Aorta (tissue), 5 donors: Measurements from ENCODE around the gene PCDHB15. TPM values are rescaled to one million over a fixed set of nuclear protein-coding genes. Genes with fewer than 3 reads are reported as not detected.

ENCODE experiments used
- ATAC-seq: fragments of 200-7000 bp; cut with Tn5 transposase; one replicate; pipeline ENCODE4 v1.9.1; 2022; ENCODE audit warnings: moderate library complexity; ENCODE audit not compliant: low FRiP score
- DNase-seq, 2 donors: peaks; one replicate each; pipeline ENCODE4 v3.0.0-alpha.2; 2020
- H3K27ac ChIP-seq, 2 donors: one replicate each; pipeline ENCODE4 v1.5.1; 2013; ENCODE audit warnings: low read length in 2 of 2, mild to moderate bottlenecking in 2 of 2, moderate library complexity in 2 of 2, control low read depth in 1 of 2, inconsistent platforms in 1 of 2, low read depth in 1 of 2
- H3K27me3 ChIP-seq, 2 donors: one replicate each; pipeline ENCODE4 v1.6.1; 2013; ENCODE audit warnings: control low read depth in 1 of 2, low read length in 1 of 2, mild to moderate bottlenecking in 1 of 2, moderate library complexity in 1 of 2; ENCODE audit not compliant: insufficient read depth in 2 of 2, control insufficient read depth in 1 of 2
- H3K36me3 ChIP-seq, 2 donors: one replicate each; pipeline ENCODE4 v1.6.1; 2013; ENCODE audit warnings: control low read depth in 1 of 2, low read length in 1 of 2, mild to moderate bottlenecking in 1 of 2; ENCODE audit not compliant: insufficient read depth in 2 of 2, control insufficient read depth in 1 of 2
- H3K4me1 ChIP-seq, 2 donors: one replicate each; pipeline ENCODE4 v1.6.1; 2013; ENCODE audit warnings: low read length in 2 of 2, control low read depth in 1 of 2, mild to moderate bottlenecking in 1 of 2, moderate library complexity in 1 of 2; ENCODE audit not compliant: insufficient read depth in 2 of 2, control insufficient read depth in 1 of 2
- H3K4me3 ChIP-seq, 2 donors: one replicate each; pipeline ENCODE4 v1.5.1; 2013; ENCODE audit warnings: low read length in 2 of 2, control low read depth in 1 of 2, mild to moderate bottlenecking in 1 of 2
- H3K9me3 ChIP-seq: one replicate; pipeline ENCODE4 v1.6.1; 2013; ENCODE audit warnings: mild to moderate bottlenecking, low read length; ENCODE audit not compliant: control insufficient read depth
- WGBS, 2 donors: extraction: QIAGEN DNeasy Blood & Tissue Kit; methylation state at CpG; one replicate each; pipeline ENCODE4 v1.1.7; 2013; 5-methylcytosine and 5-hydroxymethylcytosine counted together
- intact Hi-C, 2 donors: fragments of 100-400 bp; cut with DNase I; formaldehyde crosslinking; loops; one replicate each; pipeline versions ENCODE4 v1.14.2 to v1.15.0; 2022
- polyA plus RNA-seq, 2 donors: library from polyadenylated mRNA; stranded (reverse); fragments of 200-250 nt; gene quantifications; one replicate each; pipeline ENCODE4 v1.2.3, GENCODE V29; 2013
- total RNA-seq, 2 donors: library from RNA; stranded (reverse); fragmentation: NEBNext Ultra II Directional; extraction: Animal tissue kit (Norgen Biotek cat#: 25700); gene quantifications; one replicate each; pipeline ENCODE4 v1.2.1, GENCODE V29; 2021
- donor health status: healthy with polysubstance abuse.
- donor health status: Bipolar disorder and iron deficiency.
- donor health status: DM: no; HTN: no; CAD: no.
- donor health status: DM: no; HTN: no; CAD: no.
- donor health status: DM: yes; HTN: yes; CAD: no.

PCDHB15 gene
- total and polyA plus RNA-seq, 4 donors, result 4.4 to 12.1 (median 9.8) TPM

GRCh38 chr5:141260458-141261237 lies 15.5 kb downstream of the PCDHB15 start:
- no peak for DNase-seq
- Histone ChIP-seq H3K27me3 (no peaks in the 10 kb centered on the region), H3K9me3 (peaks cover 13% of the 10 kb centered on the region), H3K4me3 (peak overlapping the region in 1 of 2 donors; percentile 15), H3K4me1 (no peaks in the 10 kb centered on the region), H3K27ac (no peak overlapping the region), H3K36me3 (no peaks in the 10 kb centered on the region)
- WGBS, 2 donors, result 65 to 71% methylated on average over 5 of the region's 5 CpGs
- ATAC-seq, result no peak
- intact Hi-C loops, result no loop called here

- no peaks in the 10 kb centered on the region for H3K4me1 ChIP-seq
- H3K27ac ChIP-seq, result no peak overlapping the region
- intact Hi-C loops, result no loop called here
- no peak overlapping the region for H3K4me3 ChIP-seq
- ATAC-seq, result no peak
- peaks cover 14% of the 10 kb centered on the region for H3K9me3 ChIP-seq
- H3K27me3 ChIP-seq, result no peaks in the 10 kb centered on the region
- WGBS, 2 donors, result 64 to 75% methylated on average over 1 of the region's 1 CpG
- DNase-seq, result no peak
- no peaks in the 10 kb centered on the region for H3K36me3 ChIP-seq
Observed at GRCh38 chr5:141261238-141261546, 16.0 kb downstream of the PCDHB15 start.

- Histone ChIP-seq H3K9me3 (peaks cover 29% of the 10 kb centered on the region), H3K4me3 (no peak overlapping the region), H3K4me1 (no peaks in the 10 kb centered on the region), H3K27me3 (no peaks in the 10 kb centered on the region), H3K27ac (no peak overlapping the region), H3K36me3 (peaks cover 0 to 2% of the 10 kb centered on the region in 2 donors)
- ATAC-seq, result no peak
- 94 to 96% methylated on average over 4 of the region's 4 CpGs for WGBS, 2 donors
- intact Hi-C loops, result no loop called here
- DNase-seq, result no peak
Observed at GRCh38 chr5:141269195-141269594, 24.0 kb downstream of the PCDHB15 start.

GRCh38 chr5:141272906-141273305 lies 27.7 kb downstream of the PCDHB15 start:
- Histone ChIP-seq H3K27ac (no peak overlapping the region), H3K27me3 (no peaks in the 10 kb centered on the region), H3K9me3 (peaks cover 29% of the 10 kb centered on the region), H3K4me1 (no peaks in the 10 kb centered on the region), H3K36me3 (peaks cover 0 to 2% of the 10 kb centered on the region in 2 donors), H3K4me3 (no peak overlapping the region)
- DNase-seq, result no peak
- intact Hi-C loops, result no loop called here
- WGBS, 2 donors, result 43 to 53% methylated on average over 3 of the region's 3 CpGs
- ATAC-seq, result no peak

- no peaks in the 10 kb centered on the region for H3K4me1 ChIP-seq
- WGBS, 2 donors, result 41 to 42% methylated on average over 4 of the region's 4 CpGs
- DNase-seq (no peak), ATAC-seq (no peak)
- intact Hi-C loops, result no loop called here
- H3K4me3 ChIP-seq, result no peak overlapping the region
- peaks cover 20% of the 10 kb centered on the region for H3K9me3 ChIP-seq
- no peaks in the 10 kb centered on the region for H3K27me3 ChIP-seq
- no peak overlapping the region for H3K27ac ChIP-seq
- peaks cover 0 to 2% of the 10 kb centered on the region in 2 donors for H3K36me3 ChIP-seq
Observed at GRCh38 chr5:141298376-141298775, 53.2 kb downstream of the PCDHB15 start.

Other genes with a start within 250 kb of the PCDHB15 start
Only the 30 nearest of the 39 such genes appear.
- 1 to 10 TPM; 3.1 to 4.1 TPM for gene PCDHB2, start 150.8 kb upstream of the PCDHB15 start, total RNA-seq
- 1 to 10 TPM in 1 of 2 donors, under 1 TPM in 1; 0.50 to 2.6 TPM for gene PCDHB2, start 150.8 kb upstream of the PCDHB15 start, polyA plus RNA-seq
- 1 to 10 TPM; 2.0 to 2.9 TPM for gene PCDHB3, start 144.9 kb upstream of the PCDHB15 start, total RNA-seq
- 1 to 10 TPM in 1 of 2 donors, under 1 TPM in 1; 0.25 to 1.2 TPM for gene PCDHB3, start 144.9 kb upstream of the PCDHB15 start, polyA plus RNA-seq
- 1 to 10 TPM; 6.2 to 9.1 TPM for gene PCDHB4, start 123.6 kb upstream of the PCDHB15 start, total RNA-seq
- 1 to 10 TPM in 1 of 2 donors, under 1 TPM in 1; 0.88 to 5.8 TPM for gene PCDHB4, start 123.6 kb upstream of the PCDHB15 start, polyA plus RNA-seq
- 1 to 10 TPM; 4.1 to 4.2 TPM for gene PCDHB5, start 110.2 kb upstream of the PCDHB15 start, total RNA-seq
- gene PCDHB5, start 110.2 kb upstream of the PCDHB15 start, polyA plus RNA-seq, result 1 to 10 TPM in 1 of 2 donors, under 1 TPM in 1; 0.63 to 3.0 TPM
- gene PCDHB6, start 95.3 kb upstream of the PCDHB15 start, total RNA-seq, result 1 to 10 TPM; 1.9 to 2.7 TPM
- gene PCDHB6, start 95.3 kb upstream of the PCDHB15 start, polyA plus RNA-seq, result 1 to 10 TPM in 1 of 2 donors, under 1 TPM in 1; 0.63 to 2.6 TPM
- 1 to 10 TPM; 5.0 to 6.7 TPM for gene PCDHB7, start 72.8 kb upstream of the PCDHB15 start, total RNA-seq
- gene PCDHB7, start 72.8 kb upstream of the PCDHB15 start, polyA plus RNA-seq, result 1 to 10 TPM; 2.3 to 5.5 TPM
- gene PCDHB8, start 67.6 kb upstream of the PCDHB15 start, total RNA-seq, result 1 to 10 TPM; 4.1 to 4.3 TPM
- gene PCDHB8, start 67.6 kb upstream of the PCDHB15 start, polyA plus RNA-seq, result under 1 TPM in 1 of 2 donors, not detected in 1; 0.77 TPM
- gene PCDHB16, start 63.0 kb upstream of the PCDHB15 start, total RNA-seq, result 1 to 10 TPM; 5.1 to 7.4 TPM
- 1 to 10 TPM in 1 of 2 donors, under 1 TPM in 1; 0.63 to 4.8 TPM for gene PCDHB16, start 63.0 kb upstream of the PCDHB15 start, polyA plus RNA-seq
- gene PCDHB9, start 58.2 kb upstream of the PCDHB15 start, total RNA-seq, result 1 to 10 TPM; 3.0 to 3.8 TPM
- 1 to 10 TPM in 1 of 2 donors, under 1 TPM in 1; 0.25 to 2.1 TPM for gene PCDHB9, start 58.2 kb upstream of the PCDHB15 start, polyA plus RNA-seq
- gene PCDHB10, start 53.0 kb upstream of the PCDHB15 start, total RNA-seq, result 1 to 10 TPM; 3.6 to 7.7 TPM
- gene PCDHB10, start 53.0 kb upstream of the PCDHB15 start, polyA plus RNA-seq, result 1 to 10 TPM in 1 of 2 donors, under 1 TPM in 1; 0.25 to 4.5 TPM
- 10 to 100 TPM in 1 of 2 donors, 1 to 10 TPM in 1; 8.1 to 15.3 TPM for gene PCDHB11, start 45.8 kb upstream of the PCDHB15 start, total RNA-seq
- gene PCDHB11, start 45.8 kb upstream of the PCDHB15 start, polyA plus RNA-seq, result 1 to 10 TPM; 2.9 to 4.7 TPM
- gene PCDHB12, start 36.7 kb upstream of the PCDHB15 start, total RNA-seq, result 1 to 10 TPM; 5.7 to 6.7 TPM
- 1 to 10 TPM in 1 of 2 donors, under 1 TPM in 1; 0.75 to 2.9 TPM for gene PCDHB12, start 36.7 kb upstream of the PCDHB15 start, polyA plus RNA-seq
- gene PCDHB13, start 31.5 kb upstream of the PCDHB15 start, total RNA-seq, result 1 to 10 TPM; 4.2 to 6.7 TPM
- gene PCDHB13, start 31.5 kb upstream of the PCDHB15 start, polyA plus RNA-seq, result 1 to 10 TPM in 1 of 2 donors, under 1 TPM in 1; 0.75 to 1.3 TPM
- gene PCDHB14, start 22.1 kb upstream of the PCDHB15 start, total RNA-seq, result 10 to 100 TPM in 1 of 2 donors, 1 to 10 TPM in 1; 7.5 to 10.1 TPM
- 1 to 10 TPM; 1.0 to 5.0 TPM for gene PCDHB14, start 22.1 kb upstream of the PCDHB15 start, polyA plus RNA-seq
- 1 to 10 TPM in 1 of 2 donors, under 1 TPM in 1; 0.69 to 1.1 TPM for gene SLC25A2, start 58.7 kb downstream of the PCDHB15 start, total RNA-seq
- gene SLC25A2, start 58.7 kb downstream of the PCDHB15 start, polyA plus RNA-seq, result not detected
- gene TAF7, start 75.4 kb downstream of the PCDHB15 start, total RNA-seq, result 10 to 100 TPM; 59.8 to 79.1 TPM
- 10 to 100 TPM; 53.5 to 65.3 TPM for gene TAF7, start 75.4 kb downstream of the PCDHB15 start, polyA plus RNA-seq
- 1 to 10 TPM in 1 of 2 donors, under 1 TPM in 1; 0.91 to 1.6 TPM for gene PCDHGA1, start 85.1 kb downstream of the PCDHB15 start, total RNA-seq
- gene PCDHGA1, start 85.1 kb downstream of the PCDHB15 start, polyA plus RNA-seq, result 1 to 10 TPM in 1 of 2 donors, not detected in 1; 1.0 TPM
- 10 to 100 TPM in 1 of 2 donors, 1 to 10 TPM in 1; 6.2 to 10.6 TPM for gene PCDHGA2, start 93.4 kb downstream of the PCDHB15 start, total RNA-seq
- 1 to 10 TPM in 1 of 2 donors, under 1 TPM in 1; 0.75 to 4.2 TPM for gene PCDHGA2, start 93.4 kb downstream of the PCDHB15 start, polyA plus RNA-seq
- gene PCDHGA3, start 98.4 kb downstream of the PCDHB15 start, total RNA-seq, result 1 to 10 TPM; 4.1 to 7.4 TPM
- gene PCDHGA3, start 98.4 kb downstream of the PCDHB15 start, polyA plus RNA-seq, result 1 to 10 TPM in 1 of 2 donors, under 1 TPM in 1; 0.50 to 2.4 TPM
- 1 to 10 TPM; 3.5 to 6.5 TPM for gene PCDHGB1, start 104.7 kb downstream of the PCDHB15 start, total RNA-seq
- gene PCDHGB1, start 104.7 kb downstream of the PCDHB15 start, polyA plus RNA-seq, result under 1 TPM; 0.75 to 0.92 TPM
- 10 to 100 TPM in 1 of 2 donors, 1 to 10 TPM in 1; 7.1 to 10.2 TPM for gene PCDHGA4, start 109.6 kb downstream of the PCDHB15 start, total RNA-seq
- gene PCDHGA4, start 109.6 kb downstream of the PCDHB15 start, polyA plus RNA-seq, result 1 to 10 TPM; 1.3 to 2.0 TPM
- gene PCDHGB2, start 114.6 kb downstream of the PCDHB15 start, total RNA-seq, result 10 to 100 TPM in 1 of 2 donors, 1 to 10 TPM in 1; 6.5 to 11.7 TPM
- 1 to 10 TPM in 1 of 2 donors, under 1 TPM in 1; 0.38 to 1.1 TPM for gene PCDHGB2, start 114.6 kb downstream of the PCDHB15 start, polyA plus RNA-seq
- gene PCDHGA5, start 118.8 kb downstream of the PCDHB15 start, total RNA-seq, result 10 to 100 TPM in 1 of 2 donors, 1 to 10 TPM in 1; 7.5 to 11.5 TPM
- 1 to 10 TPM in 1 of 2 donors, under 1 TPM in 1; 0.25 to 1.4 TPM for gene PCDHGA5, start 118.8 kb downstream of the PCDHB15 start, polyA plus RNA-seq
- 1 to 10 TPM; 7.4 to 9.7 TPM for gene PCDHGB3, start 124.8 kb downstream of the PCDHB15 start, total RNA-seq
- under 1 TPM in 1 of 2 donors, not detected in 1; 0.82 TPM for gene PCDHGB3, start 124.8 kb downstream of the PCDHB15 start, polyA plus RNA-seq
- gene PCDHGA6, start 128.5 kb downstream of the PCDHB15 start, total RNA-seq, result 10 to 100 TPM in 1 of 2 donors, 1 to 10 TPM in 1; 8.8 to 12.0 TPM
- 1 to 10 TPM in 1 of 2 donors, under 1 TPM in 1; 0.38 to 4.0 TPM for gene PCDHGA6, start 128.5 kb downstream of the PCDHB15 start, polyA plus RNA-seq
- gene PCDHGA7, start 137.3 kb downstream of the PCDHB15 start, total RNA-seq, result 1 to 10 TPM; 6.4 to 8.0 TPM
- 1 to 10 TPM in 1 of 2 donors, not detected in 1; 2.1 TPM for gene PCDHGA7, start 137.3 kb downstream of the PCDHB15 start, polyA plus RNA-seq
- 10 to 100 TPM in 1 of 2 donors, 1 to 10 TPM in 1; 7.3 to 10.1 TPM for gene PCDHGB4, start 142.3 kb downstream of the PCDHB15 start, total RNA-seq
- gene PCDHGB4, start 142.3 kb downstream of the PCDHB15 start, polyA plus RNA-seq, result 1 to 10 TPM in 1 of 2 donors, under 1 TPM in 1; 0.50 to 2.7 TPM
- 1 to 10 TPM; 3.0 to 6.8 TPM for gene PCDHGA8, start 147.2 kb downstream of the PCDHB15 start, total RNA-seq
- under 1 TPM; 0.13 to 0.54 TPM for gene PCDHGA8, start 147.2 kb downstream of the PCDHB15 start, polyA plus RNA-seq
- gene PCDHGB5, start 152.6 kb downstream of the PCDHB15 start, total RNA-seq, result 10 to 100 TPM; 11.7 to 18.2 TPM
- 1 to 10 TPM; 2.0 to 5.0 TPM for gene PCDHGB5, start 152.6 kb downstream of the PCDHB15 start, polyA plus RNA-seq
- gene PCDHGA9, start 157.4 kb downstream of the PCDHB15 start, total RNA-seq, result 10 to 100 TPM in 1 of 2 donors, 1 to 10 TPM in 1; 8.2 to 13.2 TPM
- gene PCDHGA9, start 157.4 kb downstream of the PCDHB15 start, polyA plus RNA-seq, result 1 to 10 TPM in 1 of 2 donors, under 1 TPM in 1; 0.75 to 1.4 TPM